Panc1 (cell line): ENCODE results near the gene LILRB3. TPM values are rescaled to one million over a fixed set of nuclear protein-coding genes. Genes with fewer than 3 reads are reported as not detected.

Experiments
- ATAC-seq: fragments of 200-7000 bp; cut with Tn5 transposase; 2 replicates; pipeline ENCODE4 v1.9.1; 2020; ENCODE audit warnings: mild to moderate bottlenecking, moderate library complexity
- BruUV-seq: library from RNA; stranded (reverse); fragments of 400-500 nt; replicated peaks from 2 replicates; lab custom pipeline; 2021; lab: Mats Ljungman, UMichigan
- CTCF ChIA-PET: fragments of 300-600 bp; sonication (Branson Sonifier 250); formaldehyde crosslinking; loops from one replicate; lab custom pipeline; 2022; ENCODE audit warnings: antibody characterized with exemption; lab: Charles Lee
- POLR2A ChIA-PET: fragments of 300-600 bp; sonication (Branson Sonifier 250); formaldehyde crosslinking; loops from one replicate; lab custom pipeline; 2022; ENCODE audit warnings: antibody characterized with exemption; lab: Charles Lee
- DNase-seq: peaks from one replicate; pipeline ENCODE4 v3.0.0-alpha.2; 2010; ENCODE audit warnings: low read depth, low spot score
- H3K27ac ChIP-seq: 2 replicates; pipeline ENCODE4 v1.5.1; 2011; ENCODE audit warnings: mild to moderate bottlenecking, low read length, inconsistent platforms
- H3K27me3 ChIP-seq: fragments of 200-500 bp; sonication (Bioruptor generic); 2 replicates; pipeline ENCODE4 v1.6.0; 2014; ENCODE audit warnings: low read length, inconsistent platforms; ENCODE audit not compliant: control insufficient read depth, insufficient read depth
- H3K36me3 ChIP-seq: fragments of 200-500 bp; sonication (Bioruptor generic); 2 replicates; pipeline ENCODE4 v1.5.1; 2014; ENCODE audit warnings: inconsistent platforms, mild to moderate bottlenecking, low read length, moderate library complexity; ENCODE audit not compliant: control insufficient read depth, insufficient read depth
- H3K4me1 ChIP-seq: 2 replicates; pipeline ENCODE4 v1.5.1; 2011; ENCODE audit warnings: inconsistent platforms, mild to moderate bottlenecking, low read length, moderate library complexity; ENCODE audit not compliant: control insufficient read depth, insufficient read depth
- H3K4me3 ChIP-seq, 2 experiments: 2 replicates each; pipeline ENCODE4 v1.5.1; 2011 to 2012; ENCODE audit warnings: low read depth in 2 of 2, low read length in 2 of 2, mild to moderate bottlenecking in 2 of 2, inconsistent platforms in 1 of 2, moderate library complexity in 1 of 2
- H3K9me3 ChIP-seq: fragments of 200-500 bp; sonication (Bioruptor generic); 2 replicates; pipeline ENCODE4 v1.5.1; 2014; ENCODE audit warnings: low read depth, mild to moderate bottlenecking, inconsistent platforms, low read length, moderate library complexity; ENCODE audit not compliant: control insufficient read depth, insufficient read depth
- POLR2AphosphoS5 ChIP-seq: IDR thresholded peaks from 2 replicates; pipeline ENCODE4 v1.6.1; 2012; ENCODE audit warnings: mild to moderate bottlenecking, low read depth, low read length, moderate library complexity
- SIN3A ChIP-seq: IDR thresholded peaks from 2 replicates; pipeline ENCODE4 v1.6.1; 2012; ENCODE audit warnings: low read depth, mild to moderate bottlenecking, low read length, moderate library complexity, borderline replicate concordance; ENCODE audit not compliant: insufficient read depth
- TCF7L2 ChIP-seq: IDR thresholded peaks from 2 replicates; pipeline ENCODE4 v1.6.1; 2011; ENCODE audit warnings: mild to moderate bottlenecking, low read depth, low read length, inconsistent platforms
- in situ Hi-C: cut with HindIII; loops from 2 replicates; pipeline ENCODE4 v1.10.0; 2016; ENCODE audit warnings: low sequenced_read_pairs, low pct_unique_long_range_greater_than_20kb
- intact Hi-C: fragments of 100-400 bp; cut with micrococcal nuclease; formaldehyde crosslinking; loops from one replicate; pipeline ENCODE4 v1.10.0; 2022; ENCODE audit not compliant: unreplicated experiment
- total RNA-seq: library from RNA; stranded (reverse); gene quantifications from one replicate; pipeline ENCODE4 v1.2.1, GENCODE V29; 2021; ENCODE audit not compliant: unreplicated experiment
- TF ChIP-seq, protein P1 (sequence below): fragments of 450-650 bp; IDR thresholded peaks from 2 replicates; pipeline ENCODE4 v1.5.1; 2017; ENCODE audit warnings: mild to moderate bottlenecking
- TF ChIP-seq, protein P2 (sequence below), 2 experiments: IDR thresholded peaks; 2 replicates each; pipeline ENCODE4 v1.6.1; 2011 to 2012; ENCODE audit warnings: low read depth in 2 of 2, control low read depth in 1 of 2, low read length in 1 of 2, mild to moderate bottlenecking in 1 of 2, moderate library complexity in 1 of 2; ENCODE audit not compliant: insufficient read depth in 1 of 2

LILRB3 gene
- total RNA-seq, 1 experiment from 2014 or later = 0.18 TPM

DNA sequence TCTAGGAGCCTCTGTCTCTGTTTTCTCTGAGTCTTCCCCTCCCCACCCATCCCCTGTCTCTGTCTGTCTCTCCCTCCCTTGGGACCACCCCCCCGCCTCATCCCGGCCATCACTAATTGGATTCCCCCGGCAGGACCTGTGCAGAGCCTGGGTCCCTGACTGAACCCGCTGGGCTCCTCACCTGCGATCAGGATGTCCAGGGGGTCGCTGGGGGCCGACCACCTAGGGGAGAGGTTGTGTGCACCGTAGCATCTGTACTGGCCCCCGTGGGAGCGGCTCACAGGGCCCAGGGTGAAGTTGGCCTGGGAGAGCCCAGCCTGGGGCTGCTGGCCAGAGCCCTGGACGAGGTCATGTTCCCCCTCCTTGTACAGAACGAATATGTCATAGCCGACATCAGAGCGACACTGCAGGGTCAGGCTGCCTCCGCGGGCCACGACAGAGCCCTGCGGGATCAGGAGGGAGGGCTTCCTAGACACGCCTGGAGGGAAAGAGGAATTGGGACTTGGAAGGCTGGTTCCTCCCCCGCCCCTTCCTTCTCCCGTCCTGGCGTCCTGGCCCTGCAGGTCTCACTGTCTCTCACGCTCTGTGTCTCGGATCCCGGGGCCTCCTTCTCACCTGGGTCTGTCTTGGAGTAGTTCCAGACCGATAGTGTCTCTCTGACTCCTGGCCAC, 32.4 kb upstream of the LILRB3 start:
- in situ Hi-C loops (no loop called here), intact Hi-C loops (no loop called here)
- no peaks in the 10 kb centered on the region for H3K9me3 ChIP-seq
- BruUV-seq = no TSS peak
- no peaks in the 10 kb centered on the region; the same call in 1 of the 2 replicates for H3K4me1 ChIP-seq
- TF ChIP-seq SIN3A = no peak
- no peak for TF ChIP-seq TCF7L2
- TF ChIP-seq, protein P1, sequence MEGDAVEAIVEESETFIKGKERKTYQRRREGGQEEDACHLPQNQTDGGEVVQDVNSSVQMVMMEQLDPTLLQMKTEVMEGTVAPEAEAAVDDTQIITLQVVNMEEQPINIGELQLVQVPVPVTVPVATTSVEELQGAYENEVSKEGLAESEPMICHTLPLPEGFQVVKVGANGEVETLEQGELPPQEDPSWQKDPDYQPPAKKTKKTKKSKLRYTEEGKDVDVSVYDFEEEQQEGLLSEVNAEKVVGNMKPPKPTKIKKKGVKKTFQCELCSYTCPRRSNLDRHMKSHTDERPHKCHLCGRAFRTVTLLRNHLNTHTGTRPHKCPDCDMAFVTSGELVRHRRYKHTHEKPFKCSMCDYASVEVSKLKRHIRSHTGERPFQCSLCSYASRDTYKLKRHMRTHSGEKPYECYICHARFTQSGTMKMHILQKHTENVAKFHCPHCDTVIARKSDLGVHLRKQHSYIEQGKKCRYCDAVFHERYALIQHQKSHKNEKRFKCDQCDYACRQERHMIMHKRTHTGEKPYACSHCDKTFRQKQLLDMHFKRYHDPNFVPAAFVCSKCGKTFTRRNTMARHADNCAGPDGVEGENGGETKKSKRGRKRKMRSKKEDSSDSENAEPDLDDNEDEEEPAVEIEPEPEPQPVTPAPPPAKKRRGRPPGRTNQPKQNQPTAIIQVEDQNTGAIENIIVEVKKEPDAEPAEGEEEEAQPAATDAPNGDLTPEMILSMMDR = no peak
- TF ChIP-seq, protein P2, sequence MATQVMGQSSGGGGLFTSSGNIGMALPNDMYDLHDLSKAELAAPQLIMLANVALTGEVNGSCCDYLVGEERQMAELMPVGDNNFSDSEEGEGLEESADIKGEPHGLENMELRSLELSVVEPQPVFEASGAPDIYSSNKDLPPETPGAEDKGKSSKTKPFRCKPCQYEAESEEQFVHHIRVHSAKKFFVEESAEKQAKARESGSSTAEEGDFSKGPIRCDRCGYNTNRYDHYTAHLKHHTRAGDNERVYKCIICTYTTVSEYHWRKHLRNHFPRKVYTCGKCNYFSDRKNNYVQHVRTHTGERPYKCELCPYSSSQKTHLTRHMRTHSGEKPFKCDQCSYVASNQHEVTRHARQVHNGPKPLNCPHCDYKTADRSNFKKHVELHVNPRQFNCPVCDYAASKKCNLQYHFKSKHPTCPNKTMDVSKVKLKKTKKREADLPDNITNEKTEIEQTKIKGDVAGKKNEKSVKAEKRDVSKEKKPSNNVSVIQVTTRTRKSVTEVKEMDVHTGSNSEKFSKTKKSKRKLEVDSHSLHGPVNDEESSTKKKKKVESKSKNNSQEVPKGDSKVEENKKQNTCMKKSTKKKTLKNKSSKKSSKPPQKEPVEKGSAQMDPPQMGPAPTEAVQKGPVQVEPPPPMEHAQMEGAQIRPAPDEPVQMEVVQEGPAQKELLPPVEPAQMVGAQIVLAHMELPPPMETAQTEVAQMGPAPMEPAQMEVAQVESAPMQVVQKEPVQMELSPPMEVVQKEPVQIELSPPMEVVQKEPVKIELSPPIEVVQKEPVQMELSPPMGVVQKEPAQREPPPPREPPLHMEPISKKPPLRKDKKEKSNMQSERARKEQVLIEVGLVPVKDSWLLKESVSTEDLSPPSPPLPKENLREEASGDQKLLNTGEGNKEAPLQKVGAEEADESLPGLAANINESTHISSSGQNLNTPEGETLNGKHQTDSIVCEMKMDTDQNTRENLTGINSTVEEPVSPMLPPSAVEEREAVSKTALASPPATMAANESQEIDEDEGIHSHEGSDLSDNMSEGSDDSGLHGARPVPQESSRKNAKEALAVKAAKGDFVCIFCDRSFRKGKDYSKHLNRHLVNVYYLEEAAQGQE (IDR thresholded peaks at IDR 0.05; ENCODE audit: insufficient read depth in 1 of 2, low read depth in 2 of 2, low read length in 1 of 2) = no peak
- TF ChIP-seq POLR2AphosphoS5 = no peak
- CTCF ChIA-PET = interaction anchor here (0.6 kb wide), 1 partner anchor 38 kb away, joined by 6 read pairs; no protein-coding TSS in a partner anchor
- POLR2A ChIA-PET = interaction anchor here (0.6 kb wide), 2 partner anchors 44 to 306 kb away, joined by 3 to 4 read pairs; no protein-coding TSS in a partner anchor
- H3K36me3 ChIP-seq = no peaks in the 10 kb centered on the region
- no peak overlapping the region for H3K27ac ChIP-seq
- no peak overlapping the region for H3K4me3 ChIP-seq
- DNase-seq (no peak), ATAC-seq (no peak)
- peaks cover 6% of the 10 kb centered on the region for H3K27me3 ChIP-seq

DNA sequence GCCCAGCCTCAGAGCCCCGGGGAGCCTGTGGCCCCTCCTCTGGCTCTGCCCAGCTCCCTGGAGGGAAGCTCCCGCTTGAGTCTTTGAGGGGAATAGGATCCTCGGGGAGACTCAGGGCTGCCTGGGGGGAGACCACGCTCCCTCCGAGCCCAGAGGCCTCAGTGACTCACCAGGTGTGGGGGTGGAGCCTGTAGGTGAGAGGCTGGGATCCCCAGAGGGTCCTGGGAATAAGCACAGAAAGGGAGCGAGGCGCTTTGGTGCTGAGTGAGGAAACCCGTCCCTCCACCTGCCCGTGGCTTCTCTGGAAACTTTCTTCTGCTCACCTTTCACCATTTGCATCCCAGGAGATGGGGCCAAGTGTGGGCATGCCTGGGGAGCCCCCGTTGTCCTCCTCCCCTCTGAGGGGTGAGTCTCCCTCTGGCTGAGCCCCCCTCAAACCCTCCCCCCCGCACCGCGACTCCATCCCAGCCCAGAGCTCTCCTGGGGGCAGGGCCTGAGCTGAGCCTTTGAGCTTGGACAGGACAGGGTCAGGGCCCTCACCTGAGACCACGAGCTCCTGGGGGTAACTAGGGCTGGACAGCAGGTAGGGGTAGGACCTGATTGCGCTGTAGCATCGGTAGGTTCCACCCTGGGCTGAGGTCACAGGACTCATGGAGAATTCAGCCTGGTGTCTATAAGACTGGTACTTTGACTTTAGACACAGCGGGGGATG, 31.5 kb upstream of the LILRB3 start:
- no peak for TF ChIP-seq TCF7L2
- TF ChIP-seq, protein P2 (IDR thresholded peaks at IDR 0.05; ENCODE audit: insufficient read depth in 1 of 2, low read depth in 2 of 2, low read length in 1 of 2) = no peak
- no peak for TF ChIP-seq SIN3A
- TF ChIP-seq, protein P1 = no peak
- no peak for TF ChIP-seq POLR2AphosphoS5
- H3K27ac ChIP-seq = no peak overlapping the region
- H3K27me3 ChIP-seq = peaks cover 7% of the 10 kb centered on the region
- intact Hi-C loops (no loop called here), in situ Hi-C loops (no loop called here)
- no peak overlapping the region for H3K4me3 ChIP-seq
- DNase-seq = no peak
- POLR2A ChIA-PET = no interaction called here
- H3K9me3 ChIP-seq = no peaks in the 10 kb centered on the region
- no peaks in the 10 kb centered on the region for H3K36me3 ChIP-seq
- CTCF ChIA-PET = interaction anchor here (0.6 kb wide), 2 partner anchors 37 to 196 kb away, joined by 5 to 6 read pairs; no protein-coding TSS in a partner anchor
- ATAC-seq = 0 out of 2 replicates have a peak, but pooled peaks have one; percentile 15
- no peaks in the 10 kb centered on the region; the same call in 1 of the 2 replicates for H3K4me1 ChIP-seq
- BruUV-seq = no TSS peak
